Measurements from ENCODE around the gene ABCA13.

DNA sequence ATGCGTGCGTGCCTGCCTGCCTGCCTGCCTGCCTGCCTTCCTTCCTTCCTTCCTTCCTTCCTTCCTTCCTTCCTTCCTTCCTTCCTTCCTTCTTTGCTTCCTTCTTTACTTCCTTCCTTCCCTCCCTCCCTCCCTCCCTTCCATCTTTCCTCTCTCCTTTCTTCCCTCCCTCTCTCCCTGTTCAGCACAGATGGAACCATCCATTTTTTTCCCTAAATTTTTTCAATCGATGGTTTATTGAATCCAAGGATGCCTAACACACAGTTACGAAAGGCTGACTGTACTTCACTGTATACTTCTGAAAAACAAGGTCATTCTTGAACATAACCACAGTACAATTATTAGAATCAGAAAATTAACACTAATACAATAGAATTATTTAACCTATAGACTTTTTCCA is 53.8 kb downstream of the ABCA13 start:
- no peak for TF ChIP-seq EZH2 (IDR thresholded peaks at IDR 0.05)
- TF ChIP-seq, protein P1, sequence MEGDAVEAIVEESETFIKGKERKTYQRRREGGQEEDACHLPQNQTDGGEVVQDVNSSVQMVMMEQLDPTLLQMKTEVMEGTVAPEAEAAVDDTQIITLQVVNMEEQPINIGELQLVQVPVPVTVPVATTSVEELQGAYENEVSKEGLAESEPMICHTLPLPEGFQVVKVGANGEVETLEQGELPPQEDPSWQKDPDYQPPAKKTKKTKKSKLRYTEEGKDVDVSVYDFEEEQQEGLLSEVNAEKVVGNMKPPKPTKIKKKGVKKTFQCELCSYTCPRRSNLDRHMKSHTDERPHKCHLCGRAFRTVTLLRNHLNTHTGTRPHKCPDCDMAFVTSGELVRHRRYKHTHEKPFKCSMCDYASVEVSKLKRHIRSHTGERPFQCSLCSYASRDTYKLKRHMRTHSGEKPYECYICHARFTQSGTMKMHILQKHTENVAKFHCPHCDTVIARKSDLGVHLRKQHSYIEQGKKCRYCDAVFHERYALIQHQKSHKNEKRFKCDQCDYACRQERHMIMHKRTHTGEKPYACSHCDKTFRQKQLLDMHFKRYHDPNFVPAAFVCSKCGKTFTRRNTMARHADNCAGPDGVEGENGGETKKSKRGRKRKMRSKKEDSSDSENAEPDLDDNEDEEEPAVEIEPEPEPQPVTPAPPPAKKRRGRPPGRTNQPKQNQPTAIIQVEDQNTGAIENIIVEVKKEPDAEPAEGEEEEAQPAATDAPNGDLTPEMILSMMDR (IDR thresholded peaks at IDR 0.05), result no peak

Measured in neural progenitor cell (in vitro differentiated cells).